GM12892 (cell line): ENCODE measurements around the gene TECPR1.

Source experiments
- POLR2AphosphoS5 ChIP-seq: IDR thresholded peaks from 2 replicates; pipeline ENCODE4 v1.6.1; 2011; ENCODE audit warnings: low read depth, low read length, control low read depth
- TAF1 ChIP-seq: IDR thresholded peaks from 2 replicates; pipeline ENCODE4 v1.6.1; 2011; ENCODE audit warnings: low read depth, mild to moderate bottlenecking, control low read depth, low read length, borderline replicate concordance

DNA sequence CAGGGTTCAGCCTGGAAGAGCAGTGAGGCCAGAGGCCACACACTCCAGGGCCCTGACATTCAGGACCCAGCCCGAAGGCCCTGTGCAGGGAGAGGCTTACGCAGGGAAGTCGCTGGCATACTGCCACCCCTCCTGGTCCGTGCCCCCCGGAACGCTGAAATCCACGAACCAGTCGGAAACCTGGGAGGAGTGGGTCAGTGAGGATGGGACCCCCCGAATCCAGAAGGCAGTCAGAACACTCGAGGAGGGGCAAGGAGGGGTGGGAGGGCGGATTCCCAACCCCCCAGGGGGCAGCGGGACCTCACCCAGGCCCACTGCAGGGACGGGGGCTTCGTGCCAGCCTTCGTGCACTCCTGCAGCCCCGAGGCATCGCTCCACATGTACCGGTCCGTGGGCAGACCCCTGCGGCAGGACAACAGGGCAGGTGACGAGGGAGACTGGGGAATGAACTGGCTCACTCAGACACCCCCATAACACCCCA, 27.3 kb downstream of the TECPR1 start:
- no peak for TF ChIP-seq TAF1
- no peak for TF ChIP-seq POLR2AphosphoS5
